CD4-positive, alpha-beta T cell treated with Interleukin-21 for 1 hour (primary cell): ENCODE measurements around the gene KSR2.

Experiments
- DNase-seq: peaks from one replicate; pipeline ENCODE4 v3.0.0-alpha.2; 2020

Gene KSR2

GRCh38 chr12:117433878-117434277 lies 534.9 kb downstream of the KSR2 start:
- DNase-seq, result no peak

GRCh38 chr12:117430246-117430645 lies 538.5 kb downstream of the KSR2 start:
- DNase-seq, result no peak

- DNase-seq, result no peak
Measured at GRCh38 chr12:117427211-117427610, 541.6 kb downstream of the KSR2 start.

- DNase-seq, result no peak
Measured at GRCh38 chr12:117421987-117422386, 546.8 kb downstream of the KSR2 start.

GRCh38 chr12:117421068-117421752 lies 547.6 kb downstream of the KSR2 start:
- DNase-seq, result no peak

GRCh38 chr12:117417004-117417403 lies 551.8 kb downstream of the KSR2 start:
- no peak for DNase-seq

- DNase-seq, result no peak
Measured at GRCh38 chr12:117412465-117413188, 556.2 kb downstream of the KSR2 start.

GRCh38 chr12:117409286-117409685 lies 559.5 kb downstream of the KSR2 start:
- no peak for DNase-seq

- DNase-seq, result no peak
Measured at GRCh38 chr12:117408161-117408791, 560.5 kb downstream of the KSR2 start.

GRCh38 chr12:117404940-117405339 lies 563.9 kb downstream of the KSR2 start:
- DNase-seq, result no peak

- no peak for DNase-seq
Measured at GRCh38 chr12:117404203-117404853, 564.5 kb downstream of the KSR2 start.

GRCh38 chr12:117403586-117404139 lies 565.1 kb downstream of the KSR2 start:
- DNase-seq, result no peak
